Choroid plexus epithelial cell (primary cell): ENCODE results near the gene ANKRD61.

Source experiments
- DNase-seq: peaks from one replicate; pipeline ENCODE4 v3.0.0-alpha.2; 2010; ENCODE audit warnings: low read depth
- H3K4me3 ChIP-seq: 2 replicates; pipeline ENCODE4 v1.5.1; 2011; ENCODE audit warnings: low read depth, mild to moderate bottlenecking, control low read depth, low read length, moderate library complexity
- CTCF ChIP-seq: conservative IDR thresholded peaks from 2 replicates; pipeline ENCODE4 v1.5.1; 2011; ENCODE audit warnings: low read depth, mild to moderate bottlenecking, control low read depth, inconsistent platforms, low read length, moderate library complexity

The ANKRD61 gene

GRCh38 chr7:6012355-6013104 lies 18.6 kb upstream of the ANKRD61 start:
- no peak for TF ChIP-seq CTCF
- H3K4me3 ChIP-seq = no peak overlapping the region
- peak; percentile 37 for DNase-seq

DNA sequence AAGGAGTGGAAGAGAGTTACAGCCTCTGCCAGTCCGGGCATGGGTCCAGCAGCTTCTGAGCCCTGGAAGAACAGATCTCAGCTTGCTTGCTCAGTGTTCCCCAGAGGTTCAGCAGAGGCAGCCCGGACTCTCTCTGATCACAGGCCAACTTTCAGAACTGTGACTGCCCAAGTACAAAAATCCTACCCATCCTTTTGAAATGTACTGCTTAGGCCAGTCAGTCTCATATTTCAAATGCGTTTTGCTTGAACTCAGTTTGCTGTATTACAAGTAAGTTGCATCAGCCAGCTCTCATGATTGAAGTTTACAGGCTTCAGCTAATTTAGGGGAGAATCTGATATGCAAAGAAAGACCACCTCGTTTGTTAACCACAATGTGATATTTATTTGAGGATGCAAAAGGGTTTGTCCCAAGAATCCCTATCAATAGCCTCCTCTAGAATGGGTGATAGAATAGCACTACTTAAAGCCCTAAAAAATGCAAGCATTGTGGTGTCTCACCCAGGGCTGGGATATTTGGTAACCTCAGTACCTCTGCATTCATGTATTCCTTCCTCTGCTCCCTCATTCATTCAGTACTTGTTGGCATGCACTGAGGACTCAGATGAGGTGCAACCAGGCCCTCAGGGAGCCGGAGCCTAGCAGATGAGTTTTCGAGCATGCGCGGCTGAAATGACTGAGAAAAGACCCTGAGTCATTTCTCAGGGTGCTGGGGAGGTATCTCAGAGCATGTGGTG lies 15.1 kb upstream of the ANKRD61 start:
- peak; percentile 98 for DNase-seq
- H3K4me3 ChIP-seq = no peak overlapping the region
- no peak for TF ChIP-seq CTCF

GRCh38 chr7:6016653-6016966 lies 14.6 kb upstream of the ANKRD61 start:
- no peak for DNase-seq
- TF ChIP-seq CTCF = no peak
- H3K4me3 ChIP-seq = no peak overlapping the region

- no peak for DNase-seq
- TF ChIP-seq CTCF = no peak
- no peak overlapping the region for H3K4me3 ChIP-seq
These were observed 10.5 kb upstream of the ANKRD61 start for GRCh38 chr7:6020371-6021286.

GRCh38 chr7:6022707-6023106 lies 8.5 kb upstream of the ANKRD61 start:
- no peak overlapping the region for H3K4me3 ChIP-seq
- no peak for TF ChIP-seq CTCF
- no peak for DNase-seq

GRCh38 chr7:6023974-6024435 lies 7.2 kb upstream of the ANKRD61 start:
- no peak for DNase-seq
- no peak overlapping the region for H3K4me3 ChIP-seq
- TF ChIP-seq CTCF = no peak
